GM12872 (cell line): ENCODE results near the gene COL13A1.
A peak's percentile ranks its signal among the peaks of the same experiment; 100 is the strongest.

Experiments used
- TF ChIP-seq, protein P1 (sequence below): IDR thresholded peaks from 3 replicates; pipeline ENCODE4 v1.5.1; 2011; ENCODE audit warnings: low read depth, mild to moderate bottlenecking, low read length, moderate library complexity; ENCODE audit not compliant: insufficient read depth

COL13A1 gene

DNA sequence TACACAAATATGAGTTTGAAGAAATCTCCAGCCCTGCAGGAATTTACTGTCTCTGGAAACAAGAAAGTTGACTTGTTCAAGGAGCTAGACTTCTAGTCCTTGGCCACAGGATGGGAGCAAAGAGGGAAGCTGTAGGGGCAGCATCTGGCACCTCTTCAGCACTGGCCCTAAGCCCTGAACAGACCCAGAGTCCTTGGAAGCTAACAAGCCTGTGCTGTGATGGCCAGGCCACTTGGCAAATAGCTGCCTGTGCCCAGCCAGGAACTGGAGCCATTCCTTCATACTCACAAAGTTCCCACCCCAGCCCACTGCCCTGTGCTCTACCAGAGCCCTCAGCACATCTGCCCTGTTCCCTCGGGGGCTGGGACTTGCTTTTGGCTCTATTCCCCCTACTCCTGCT, 9.4 kb upstream of the COL13A1 start:
- TF ChIP-seq, protein P1, sequence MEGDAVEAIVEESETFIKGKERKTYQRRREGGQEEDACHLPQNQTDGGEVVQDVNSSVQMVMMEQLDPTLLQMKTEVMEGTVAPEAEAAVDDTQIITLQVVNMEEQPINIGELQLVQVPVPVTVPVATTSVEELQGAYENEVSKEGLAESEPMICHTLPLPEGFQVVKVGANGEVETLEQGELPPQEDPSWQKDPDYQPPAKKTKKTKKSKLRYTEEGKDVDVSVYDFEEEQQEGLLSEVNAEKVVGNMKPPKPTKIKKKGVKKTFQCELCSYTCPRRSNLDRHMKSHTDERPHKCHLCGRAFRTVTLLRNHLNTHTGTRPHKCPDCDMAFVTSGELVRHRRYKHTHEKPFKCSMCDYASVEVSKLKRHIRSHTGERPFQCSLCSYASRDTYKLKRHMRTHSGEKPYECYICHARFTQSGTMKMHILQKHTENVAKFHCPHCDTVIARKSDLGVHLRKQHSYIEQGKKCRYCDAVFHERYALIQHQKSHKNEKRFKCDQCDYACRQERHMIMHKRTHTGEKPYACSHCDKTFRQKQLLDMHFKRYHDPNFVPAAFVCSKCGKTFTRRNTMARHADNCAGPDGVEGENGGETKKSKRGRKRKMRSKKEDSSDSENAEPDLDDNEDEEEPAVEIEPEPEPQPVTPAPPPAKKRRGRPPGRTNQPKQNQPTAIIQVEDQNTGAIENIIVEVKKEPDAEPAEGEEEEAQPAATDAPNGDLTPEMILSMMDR: no peak

DNA sequence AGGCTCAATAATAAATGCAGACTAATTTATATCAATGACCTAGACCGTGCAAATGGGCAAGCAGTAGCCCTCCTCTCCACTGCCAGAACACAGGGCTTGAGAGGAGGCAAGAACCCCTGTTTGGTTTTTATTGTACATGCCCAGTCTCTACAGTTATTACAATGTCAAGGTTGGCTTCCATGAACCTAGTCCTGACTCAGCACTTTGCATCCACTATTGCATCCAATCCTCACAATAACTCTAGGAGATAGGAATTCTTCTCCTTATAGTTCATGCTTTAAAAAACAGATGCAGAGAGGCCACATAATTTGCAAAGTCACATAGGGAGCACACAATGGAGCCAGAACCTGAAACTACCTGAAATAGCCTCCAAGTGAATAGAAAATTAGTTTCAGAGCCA, 7.0 kb upstream of the COL13A1 start:
- TF ChIP-seq, protein P1: no peak

DNA sequence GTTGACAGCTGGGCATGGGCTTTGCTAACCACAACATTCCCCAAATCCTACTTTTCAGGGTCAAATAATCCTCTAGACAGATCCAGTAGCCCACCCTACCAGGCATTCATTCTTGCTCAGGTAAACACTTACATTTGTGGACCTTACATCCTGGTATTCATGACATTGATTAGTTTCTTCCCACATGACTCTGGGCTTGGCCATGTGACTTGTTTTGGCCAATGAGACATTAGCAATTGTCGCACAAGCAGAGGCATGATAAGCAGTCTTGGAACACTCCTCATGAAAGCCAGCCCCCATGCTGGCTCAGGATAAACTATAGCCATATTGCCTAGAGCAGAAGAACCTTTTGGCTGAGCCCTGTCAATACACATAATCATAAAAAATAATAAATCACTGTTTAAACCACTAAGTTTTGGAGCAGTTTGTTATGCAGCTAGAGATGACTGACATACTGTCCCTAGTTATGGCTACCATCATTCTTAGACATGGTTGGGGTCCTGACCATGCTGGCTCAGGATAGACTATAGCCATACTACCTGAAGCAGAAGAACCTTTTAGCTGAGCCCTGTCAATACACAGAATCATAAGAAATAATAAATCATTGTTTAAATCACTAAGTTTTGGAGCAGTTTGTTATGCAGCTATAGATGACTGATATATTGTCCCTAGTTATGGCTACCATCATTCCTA, 6.3 kb upstream of the COL13A1 start:
- TF ChIP-seq, protein P1: no peak

DNA sequence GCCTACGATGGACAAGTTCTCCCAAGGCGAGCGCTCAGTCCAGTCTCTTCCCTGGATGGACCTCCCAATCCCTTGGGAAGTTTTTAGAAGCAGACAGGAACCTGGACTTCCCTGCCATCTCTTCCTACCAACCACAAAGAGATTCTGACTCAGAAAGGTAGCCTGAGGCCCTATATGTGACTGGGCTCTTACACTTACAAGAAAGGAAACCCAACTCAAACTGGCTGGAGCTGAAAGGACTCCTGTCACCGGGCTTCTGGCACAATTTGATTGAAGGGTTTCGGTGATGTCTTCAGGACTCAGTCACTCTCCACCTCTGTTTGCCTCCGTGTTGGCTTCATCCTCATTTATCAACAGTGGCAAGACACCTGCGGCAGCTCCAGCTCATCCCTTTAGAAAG, 3.7 kb upstream of the COL13A1 start:
- TF ChIP-seq, protein P1: no peak

DNA sequence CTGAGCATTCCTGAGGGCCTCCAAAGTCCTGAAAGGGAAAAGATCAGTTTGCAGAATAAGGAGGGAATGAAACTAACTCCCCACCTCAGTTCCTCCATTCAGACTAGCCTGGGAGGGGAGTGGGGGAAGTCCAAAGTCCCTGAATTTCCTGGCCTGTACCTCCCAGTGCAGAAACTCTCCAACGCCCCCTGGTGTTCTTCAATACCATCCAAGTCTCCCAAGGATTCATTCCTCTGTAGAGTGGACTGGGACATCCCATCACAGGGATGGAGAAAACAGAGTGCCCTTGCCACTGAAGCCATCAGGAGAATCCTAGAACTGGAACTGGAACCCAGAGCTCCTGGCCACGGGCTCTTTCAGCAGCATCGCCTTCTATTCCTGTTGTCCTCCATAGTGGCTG, 1.6 kb upstream of the COL13A1 start:
- TF ChIP-seq, protein P1: peak; percentile 70

DNA sequence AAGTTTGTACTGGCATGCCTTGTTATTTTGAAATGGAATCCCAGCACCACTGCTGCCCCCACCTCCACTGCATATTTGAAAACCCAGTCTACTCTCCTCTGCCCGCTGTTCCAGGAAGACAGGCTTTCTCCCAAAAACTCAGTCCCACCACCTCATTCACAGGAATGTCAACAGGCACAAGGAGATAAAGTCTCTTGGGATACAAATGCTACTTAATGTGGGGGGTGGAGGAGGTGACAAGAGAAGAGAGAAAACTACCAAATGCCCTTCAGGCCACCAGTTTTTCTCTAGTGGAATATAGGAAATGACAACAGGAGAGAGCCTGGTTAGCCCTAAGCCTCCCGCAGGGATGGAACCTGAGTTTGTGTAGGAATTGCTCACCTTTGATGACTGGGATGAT, 1.0 kb upstream of the COL13A1 start:
- TF ChIP-seq, protein P1: no peak

DNA sequence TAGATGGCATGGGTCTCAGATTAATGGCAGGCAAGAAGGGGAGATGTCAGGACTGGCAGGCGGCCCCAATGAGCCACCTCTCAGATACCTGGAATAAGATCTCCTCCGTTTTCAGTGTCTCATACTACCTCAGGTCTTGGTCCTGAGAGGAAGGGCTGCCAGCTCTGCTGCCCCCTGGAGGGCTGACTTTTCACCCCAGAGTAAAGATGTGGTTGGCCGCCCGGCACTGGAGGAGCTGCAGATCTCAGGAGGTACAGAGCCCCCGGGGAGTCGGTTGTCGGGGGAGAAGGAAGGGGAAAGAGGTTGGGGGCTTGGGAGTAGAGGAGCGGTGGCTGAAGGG, 642 bp upstream of the COL13A1 start:
- TF ChIP-seq, protein P1: peak; percentile 54
